K562 (cell line): ENCODE measurements around the gene RGS8. TPM values are rescaled to one million over a fixed set of nuclear protein-coding genes. Genes with fewer than 3 reads are reported as not detected.

Experiments used
- ATAC-seq: fragments of 200-7000 bp; cut with Tn5 transposase; 3 replicates; pipeline ENCODE4 v1.9.1; 2020; ENCODE audit warnings: moderate library complexity
- BruUV-seq: library from RNA; stranded (reverse); fragments of 400-500 nt; replicated peaks from 2 replicates; lab custom pipeline; 2021; lab: Mats Ljungman, UMichigan
- CTCF ChIA-PET: fragments of 300-600 bp; formaldehyde crosslinking; extraction: SDS; loops from one replicate; lab custom pipeline; 2021; ENCODE audit warnings: low intra/inter-chr PET ratio; lab: Yijun Ruan, JAX
- POLR2A ChIA-PET: fragments of 300-600, 350-650 bp; sonication (Branson Sonifier 250); formaldehyde crosslinking; extraction: SDS; loops from one replicate; lab custom pipeline; 2021; ENCODE audit warnings: antibody characterized with exemption, inconsistent platforms; lab: Yijun Ruan, JAX
- DNase-seq, 4 experiments: peaks; one replicate each; pipeline versions ENCODE4 v3.0.0 to v3.0.0-alpha.2; 2011 to 2018; ENCODE audit warnings: low spot score in 3 of 4, mixed read lengths in 3 of 4; ENCODE audit errors: extremely low read depth in 1 of 4
- FAIRE-seq: peaks from 2 replicates; lab custom pipeline; 2011; peaks lifted over from hg19 to GRCh38; lab: Jason Lieb, UNC
- H2AFZ ChIP-seq: 2 replicates; pipeline ENCODE4 v1.6.0; 2011; ENCODE audit warnings: low read depth, low read length, control low read depth, inconsistent platforms
- H3K27ac ChIP-seq: fragments of 200-600 bp; 3 replicates; pipeline ENCODE4 v1.8.0; 2011; ENCODE audit warnings: low read depth, mild to moderate bottlenecking, control low read depth, inconsistent platforms, low read length, moderate library complexity, mixed read lengths; ENCODE audit errors: extremely low read depth
- H3K27me3 ChIP-seq, 2 experiments: fragments of 300-600 bp in 1 of 2; 2 replicates in 1 of 2; 3 replicates in 1 of 2; pipeline versions ENCODE4 v1.6.0 to v1.8.0; 2011; ENCODE audit warnings: inconsistent platforms in 2 of 2, low read length in 2 of 2, mild to moderate bottlenecking in 1 of 2, mixed read lengths in 1 of 2, moderate library complexity in 1 of 2; ENCODE audit not compliant: control insufficient read depth in 2 of 2, insufficient read depth in 2 of 2
- H3K36me3 ChIP-seq: fragments of 300-600 bp; 3 replicates; pipeline ENCODE4 v1.8.0; 2011; ENCODE audit warnings: mild to moderate bottlenecking, low read length, inconsistent platforms; ENCODE audit not compliant: control insufficient read depth, insufficient read depth
- H3K4me1 ChIP-seq, 2 experiments: fragments of 200-600 bp in 1 of 2; replicated peaks in 1 of 2; 2 replicates in 1 of 2; 3 replicates in 1 of 2; pipeline versions ENCODE4 v1.5.1 to v1.8.0; 2011; ENCODE audit warnings: inconsistent platforms in 2 of 2, low read length in 2 of 2, mild to moderate bottlenecking in 1 of 2, mixed read lengths in 1 of 2, moderate library complexity in 1 of 2; ENCODE audit not compliant: control insufficient read depth in 2 of 2, insufficient read depth in 2 of 2
- H3K4me2 ChIP-seq: 2 replicates; pipeline ENCODE4 v1.6.1; 2011; ENCODE audit warnings: low read length, control low read depth, inconsistent platforms, mixed read lengths; ENCODE audit not compliant: insufficient read depth
- H3K4me3 ChIP-seq: fragments of 200-600 bp; sonication (generic), shearing (Covaris generic); 2 replicates; pipeline ENCODE4 v1.5.1; 2016; ENCODE audit warnings: control low read depth, inconsistent platforms
- H3K79me2 ChIP-seq: fragments of 200-600 bp; 3 replicates; pipeline ENCODE4 v1.8.0; 2011; ENCODE audit warnings: low read length, inconsistent platforms; ENCODE audit not compliant: control insufficient read depth, insufficient read depth
- H3K9ac ChIP-seq, 2 experiments: 2 replicates each; pipeline versions ENCODE4 v1.6.0 to v1.6.1; 2011; ENCODE audit warnings: low read depth in 2 of 2, low read length in 2 of 2, control low read depth in 1 of 2, inconsistent platforms in 1 of 2, mild to moderate bottlenecking in 1 of 2, mixed read lengths in 1 of 2; ENCODE audit not compliant: insufficient read depth in 1 of 2
- H3K9me1 ChIP-seq: one replicate; pipeline ENCODE4 v1.6.0; 2011; ENCODE audit warnings: inconsistent platforms, mild to moderate bottlenecking, low read length, moderate library complexity; ENCODE audit not compliant: control insufficient read depth, insufficient read depth
- H3K9me3 ChIP-seq: replicated peaks from 2 replicates; pipeline ENCODE4 v1.5.1; 2011; ENCODE audit warnings: low read depth, low read length, inconsistent platforms; ENCODE audit not compliant: control insufficient read depth, insufficient read depth
- H4K20me1 ChIP-seq: replicated peaks from 2 replicates; pipeline ENCODE4 v1.6.1; 2011; ENCODE audit warnings: low read length, inconsistent platforms, mixed read lengths; ENCODE audit not compliant: control insufficient read depth, insufficient read depth
- ATF1 ChIP-seq, 2 experiments: fragments of 450-650 bp in 1 of 2; IDR thresholded peaks; 2 replicates each; pipeline ENCODE4 v1.6.1; 2016; ENCODE audit warnings: missing compliant biosample characterization in 1 of 2, missing genetic modification characterization in 1 of 2
- CBX3 ChIP-seq, 2 experiments: IDR thresholded peaks; 1 replicate in 1 of 2; 2 replicates in 1 of 2; pipeline ENCODE4 v1.6.1; 2012; ENCODE audit warnings: inconsistent platforms in 2 of 2, low read length in 2 of 2, borderline replicate concordance in 1 of 2, control low read depth in 1 of 2
- CREM ChIP-seq: IDR thresholded peaks from 2 replicates; pipeline ENCODE4 v1.6.1; 2014; ENCODE audit warnings: antibody characterized with exemption, low read depth
- ESRRA ChIP-seq: fragments of 450-650 bp; IDR thresholded peaks from 2 replicates; pipeline ENCODE4 v1.6.1; 2014; ENCODE audit warnings: low read depth, mild to moderate bottlenecking, moderate library complexity, borderline replicate concordance
- NCOA1 ChIP-seq: fragments of 450-650 bp; IDR thresholded peaks from 2 replicates; pipeline ENCODE4 v1.6.1; 2016; ENCODE audit warnings: low read depth
- PTRF ChIP-seq: fragments of 450-650 bp; IDR thresholded peaks from 2 replicates; pipeline ENCODE4 v1.6.1; 2016; ENCODE audit warnings: mild to moderate bottlenecking, missing genetic modification characterization, missing compliant biosample characterization
- RFX1 ChIP-seq: fragments of 450-650 bp; IDR thresholded peaks from 2 replicates; pipeline ENCODE4 v1.6.1; 2016; ENCODE audit warnings: mild to moderate bottlenecking, moderate library complexity
- SREBF1 ChIP-seq: fragments of 150-350 bp; IDR thresholded peaks from 2 replicates; pipeline ENCODE4 v1.6.1; 2014; ENCODE audit warnings: antibody characterized with exemption, low read depth, low read length, borderline replicate concordance
- TOE1 ChIP-seq, 2 experiments: fragments of 450-650 bp in 1 of 2; sonication (generic) in 1 of 2; formaldehyde crosslinking in 1 of 2; IDR thresholded peaks; 2 replicates each; pipeline versions ENCODE4 v1.7.1 to v1.8.0; 2016 to 2022; ENCODE audit warnings: borderline replicate concordance in 2 of 2, mild to moderate bottlenecking in 2 of 2, antibody characterized with exemption in 1 of 2, inconsistent platforms in 1 of 2, low read depth in 1 of 2, missing genetic modification reagents in 1 of 2, moderate library complexity in 1 of 2
- U2AF1 ChIP-seq: fragments of 200-400 bp; formaldehyde crosslinking; optimal IDR thresholded peaks from 2 replicates; pipeline ENCODE3; 2017; ENCODE audit warnings: mild to moderate bottlenecking, low read depth, low read length, moderate library complexity
- ZFP36 ChIP-seq: fragments of 150-350 bp; IDR thresholded peaks from 2 replicates; pipeline ENCODE4 v1.6.1; 2018; ENCODE audit warnings: low read length, low read depth; ENCODE audit not compliant: partially characterized antibody
- WGBS: fragments of 100-300 bp; shearing (Covaris generic); methylation state at CpG from one replicate; pipeline ENCODE4 v1.1.6; 2016; ENCODE audit warnings: low coverage, mixed read lengths; ENCODE audit not compliant: insufficient coverage; ENCODE audit errors: missing lambda C conversion rate; 5-methylcytosine and 5-hydroxymethylcytosine counted together
- in situ Hi-C: fragments of 300-500 bp; cut with MboI; formaldehyde crosslinking; loops from 4 replicates; pipeline ENCODE4 v1.15.0; 2018; ENCODE audit warnings: inconsistent platforms, mixed read lengths
- intact Hi-C: fragments of 100-400 bp; cut with micrococcal nuclease; formaldehyde crosslinking; loops from 2 replicates; pipeline ENCODE4 v1.14.2; 2022
- polyA plus RNA-seq, 8 experiments: library from polyadenylated mRNA; depleted of rRNA in 4 of 8; stranded (reverse) in 5 of 8; unstranded in 3 of 8; fragments of >200 nt; fragmentation: Nextera tagmentation in 2 of 8; fragmentation: Illumina TruSeq in 1 of 8; extraction: Ambion mirVana in 2 of 8; extraction: Trizol in 1 of 8; gene quantifications; 2 replicates each; pipeline versions ENCODE4 v1.2.1 to v1.2.3, GENCODE V29; 2011 to 2014; ENCODE audit warnings: inconsistent platforms in 1 of 8, missing spikeins in 1 of 8
- total RNA-seq, 7 experiments: library from RNA; depleted of rRNA in 6 of 7; stranded (reverse); fragments of >200 nt in 6 of 7; fragmentation: Illumina TruSeq in 2 of 7; extraction: Trizol in 2 of 7; gene quantifications; 2 replicates each; pipeline versions ENCODE4 v1.2.1 to v1.2.3, GENCODE V29; 2011 to 2021; ENCODE audit warnings: low replicate concordance in 1 of 7
- TF ChIP-seq, protein P1 (sequence below): sonication (generic); formaldehyde crosslinking; IDR thresholded peaks from 2 replicates; pipeline ENCODE4 v1.9.0; 2022; ENCODE audit warnings: mild to moderate bottlenecking, missing genetic modification reagents
- TF ChIP-seq, protein P2 (sequence below): fragments of 450-650 bp; IDR thresholded peaks from 2 replicates; pipeline ENCODE4 v1.6.1; 2016; ENCODE audit warnings: borderline replicate concordance
- TF ChIP-seq, protein P3 (sequence below), 3 experiments: IDR thresholded peaks in 2 of 3; conservative IDR thresholded peaks in 1 of 3; 2 replicates each; pipeline ENCODE4 v1.5.1; 2011 to 2012; ENCODE audit warnings: low read length in 3 of 3, mild to moderate bottlenecking in 3 of 3, control low read depth in 2 of 3, improper control_type of control experiment in 1 of 3, inconsistent platforms in 1 of 3, low read depth in 1 of 3, mixed read lengths in 1 of 3, moderate library complexity in 1 of 3; ENCODE audit not compliant: insufficient read depth in 2 of 3

Gene RGS8
- total and polyA plus RNA-seq, 9 of the 15 experiments (the other 6 are each of a cell fraction or from before 2014, with no cell fraction given): not detected

DNA sequence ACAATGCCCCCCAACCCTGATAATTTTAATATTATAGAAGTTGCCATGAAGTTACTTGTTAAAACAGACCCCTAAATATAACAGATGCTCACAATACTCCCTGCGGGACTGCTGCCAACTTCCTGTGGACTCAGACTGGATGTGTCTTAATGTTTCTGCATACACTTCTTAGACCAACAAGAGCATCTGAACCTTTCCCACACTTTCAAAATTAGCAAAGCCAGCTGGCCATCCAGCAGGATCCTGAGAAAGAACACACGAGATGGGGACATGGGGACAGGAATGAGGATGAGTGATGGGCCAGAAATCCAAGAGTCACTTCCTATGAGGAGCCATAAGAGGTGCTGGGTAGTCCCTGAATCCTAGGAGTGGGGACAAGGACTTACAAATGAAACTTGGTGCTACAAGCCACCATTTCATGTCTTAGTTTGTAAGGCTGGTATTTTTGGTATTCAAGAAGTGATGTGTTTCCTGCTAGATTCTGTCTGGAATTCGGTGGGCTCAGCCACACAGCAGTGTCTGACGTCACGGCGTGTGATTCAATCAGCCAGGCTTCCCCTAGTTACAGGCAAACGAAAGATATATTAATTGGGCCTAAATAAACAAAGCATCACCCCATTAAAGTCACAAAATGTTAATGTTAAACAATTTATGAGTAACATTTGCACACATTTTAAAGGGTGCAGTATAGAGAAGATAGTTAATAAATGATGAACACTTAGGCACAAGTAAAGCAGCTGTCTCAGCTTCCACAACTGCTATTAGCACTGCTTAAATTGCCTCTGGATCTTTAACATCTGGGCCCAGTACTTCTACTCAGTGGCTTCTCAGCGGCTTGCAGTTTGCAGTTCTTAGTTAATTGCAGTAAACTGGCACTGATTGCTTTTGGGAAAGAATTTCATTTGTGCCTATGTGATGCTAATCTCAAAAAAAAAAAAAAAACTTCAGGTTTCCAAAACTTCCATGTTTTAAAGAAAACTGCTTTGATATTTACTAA is 41.2 kb upstream of the RGS8 start:
- Histone ChIP-seq H3K9me1 (no peaks in the 10 kb centered on the region), H4K20me1 (no peaks in the 10 kb centered on the region), H2AFZ (no peak overlapping the region), H3K27me3 (peaks cover 4% of the 10 kb centered on the region in 2 experiments; a peak in 4 of 5 replicates), H3K4me1 (no peaks in the 10 kb centered on the region), H3K36me3 (no peaks in the 10 kb centered on the region), H3K9ac (no peak overlapping the region), H3K27ac (no peak overlapping the region), H3K9me3 (no peaks in the 10 kb centered on the region), H3K4me3 (no peak overlapping the region), H3K79me2 (no peaks in the 10 kb centered on the region), H3K4me2 (no peak overlapping the region)
- POLR2A ChIA-PET: no interaction called here
- no peak for DNase-seq
- TF ChIP-seq ESRRA: no peak
- TF ChIP-seq, protein P1, sequence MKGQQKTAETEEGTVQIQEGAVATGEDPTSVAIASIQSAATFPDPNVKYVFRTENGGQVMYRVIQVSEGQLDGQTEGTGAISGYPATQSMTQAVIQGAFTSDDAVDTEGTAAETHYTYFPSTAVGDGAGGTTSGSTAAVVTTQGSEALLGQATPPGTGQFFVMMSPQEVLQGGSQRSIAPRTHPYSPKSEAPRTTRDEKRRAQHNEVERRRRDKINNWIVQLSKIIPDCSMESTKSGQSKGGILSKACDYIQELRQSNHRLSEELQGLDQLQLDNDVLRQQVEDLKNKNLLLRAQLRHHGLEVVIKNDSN: no peak
- TF ChIP-seq, protein P2, sequence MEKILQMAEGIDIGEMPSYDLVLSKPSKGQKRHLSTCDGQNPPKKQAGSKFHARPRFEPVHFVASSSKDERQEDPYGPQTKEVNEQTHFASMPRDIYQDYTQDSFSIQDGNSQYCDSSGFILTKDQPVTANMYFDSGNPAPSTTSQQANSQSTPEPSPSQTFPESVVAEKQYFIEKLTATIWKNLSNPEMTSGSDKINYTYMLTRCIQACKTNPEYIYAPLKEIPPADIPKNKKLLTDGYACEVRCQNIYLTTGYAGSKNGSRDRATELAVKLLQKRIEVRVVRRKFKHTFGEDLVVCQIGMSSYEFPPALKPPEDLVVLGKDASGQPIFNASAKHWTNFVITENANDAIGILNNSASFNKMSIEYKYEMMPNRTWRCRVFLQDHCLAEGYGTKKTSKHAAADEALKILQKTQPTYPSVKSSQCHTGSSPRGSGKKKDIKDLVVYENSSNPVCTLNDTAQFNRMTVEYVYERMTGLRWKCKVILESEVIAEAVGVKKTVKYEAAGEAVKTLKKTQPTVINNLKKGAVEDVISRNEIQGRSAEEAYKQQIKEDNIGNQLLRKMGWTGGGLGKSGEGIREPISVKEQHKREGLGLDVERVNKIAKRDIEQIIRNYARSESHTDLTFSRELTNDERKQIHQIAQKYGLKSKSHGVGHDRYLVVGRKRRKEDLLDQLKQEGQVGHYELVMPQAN: no peak
- TF ChIP-seq RFX1: no peak
- TF ChIP-seq, protein P3, sequence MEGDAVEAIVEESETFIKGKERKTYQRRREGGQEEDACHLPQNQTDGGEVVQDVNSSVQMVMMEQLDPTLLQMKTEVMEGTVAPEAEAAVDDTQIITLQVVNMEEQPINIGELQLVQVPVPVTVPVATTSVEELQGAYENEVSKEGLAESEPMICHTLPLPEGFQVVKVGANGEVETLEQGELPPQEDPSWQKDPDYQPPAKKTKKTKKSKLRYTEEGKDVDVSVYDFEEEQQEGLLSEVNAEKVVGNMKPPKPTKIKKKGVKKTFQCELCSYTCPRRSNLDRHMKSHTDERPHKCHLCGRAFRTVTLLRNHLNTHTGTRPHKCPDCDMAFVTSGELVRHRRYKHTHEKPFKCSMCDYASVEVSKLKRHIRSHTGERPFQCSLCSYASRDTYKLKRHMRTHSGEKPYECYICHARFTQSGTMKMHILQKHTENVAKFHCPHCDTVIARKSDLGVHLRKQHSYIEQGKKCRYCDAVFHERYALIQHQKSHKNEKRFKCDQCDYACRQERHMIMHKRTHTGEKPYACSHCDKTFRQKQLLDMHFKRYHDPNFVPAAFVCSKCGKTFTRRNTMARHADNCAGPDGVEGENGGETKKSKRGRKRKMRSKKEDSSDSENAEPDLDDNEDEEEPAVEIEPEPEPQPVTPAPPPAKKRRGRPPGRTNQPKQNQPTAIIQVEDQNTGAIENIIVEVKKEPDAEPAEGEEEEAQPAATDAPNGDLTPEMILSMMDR (IDR thresholded peaks at IDR 0.05 in 2 of 3, conservative IDR thresholded peaks at IDR 0.05 in 1 of 3; ENCODE audit: insufficient read depth in 2 of 3, low read depth in 1 of 3, low read length in 3 of 3): no peak
- TF ChIP-seq CBX3 (IDR thresholded peaks at IDR 0.05; ENCODE audit: borderline replicate concordance in 1 of 2, low read length in 2 of 2): no peak
- no peak for TF ChIP-seq ATF1 (CRISPR knock-in tag; IDR thresholded peaks at IDR 0.05)
- TF ChIP-seq ATF1 (tag; IDR thresholded peaks at IDR 0.05): peak; percentile 42
- TF ChIP-seq CREM: 0 out of 2 replicates have a peak, but pooled peaks have one; percentile 17
- TF ChIP-seq TOE1 (IDR thresholded peaks at IDR 0.05; ENCODE audit: borderline replicate concordance): no peak
- no peak for TF ChIP-seq TOE1 (CRISPR knock-in tag; IDR thresholded peaks at IDR 0.05; ENCODE audit: borderline replicate concordance, low read depth)
- TF ChIP-seq NCOA1: no peak
- no peak for TF ChIP-seq PTRF (tag)
- no peak for TF ChIP-seq SREBF1
- TF ChIP-seq ZFP36: no peak
- no peak for TF ChIP-seq U2AF1
- in situ Hi-C loops: no loop called here
- BruUV-seq: no TSS peak
- intact Hi-C loops: no loop called here
- CTCF ChIA-PET: interaction anchor here (0.6 kb wide), 1 partner anchor 67 kb away, joined by 3 read pairs; no protein-coding TSS in a partner anchor
- WGBS: under 1% methylated on average over 8 of the region's 8 CpGs
- no peak for FAIRE-seq
- no peak for ATAC-seq
